OCI-LY1 (cell line): ENCODE measurements around the gene ARHGEF28.

Experiments
- EZH2 ChIP-seq: fragments of 200-600 bp; sonication (generic), shearing (Covaris generic); IDR thresholded peaks from 2 replicates; pipeline ENCODE4 v1.8.0; 2017; ENCODE audit warnings: borderline replicate concordance, mixed run types, mild to moderate bottlenecking, antibody characterized with exemption, low read length, moderate library complexity, mixed read lengths
- TF ChIP-seq, protein P1 (sequence below): fragments of 200-600 bp; sonication (generic), shearing (Covaris generic); IDR thresholded peaks from 2 replicates; pipeline ENCODE4 v1.5.1; 2017; ENCODE audit warnings: mild to moderate bottlenecking, antibody characterized with exemption, low read length, moderate library complexity, mixed read lengths

DNA sequence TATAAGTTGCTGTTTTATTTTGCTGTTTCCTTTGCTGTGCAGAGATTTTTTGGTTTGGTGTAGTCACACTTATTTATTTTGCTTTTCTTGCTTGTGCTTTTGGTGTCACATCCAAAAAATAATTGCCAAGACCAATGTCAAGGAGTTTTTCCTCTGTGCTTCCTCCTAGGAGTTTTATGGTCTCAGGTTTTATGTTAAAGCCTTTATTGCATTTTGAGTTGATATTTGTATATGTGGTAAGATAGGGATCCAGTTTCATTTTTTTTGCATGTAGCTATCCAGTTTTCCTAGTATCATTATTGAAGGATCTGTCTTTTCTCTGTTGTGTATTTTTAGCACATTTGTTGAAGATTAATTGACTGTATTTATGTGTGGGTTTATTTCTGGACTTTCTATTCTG is 210.6 kb downstream of the ARHGEF28 start:
- TF ChIP-seq, protein P1, sequence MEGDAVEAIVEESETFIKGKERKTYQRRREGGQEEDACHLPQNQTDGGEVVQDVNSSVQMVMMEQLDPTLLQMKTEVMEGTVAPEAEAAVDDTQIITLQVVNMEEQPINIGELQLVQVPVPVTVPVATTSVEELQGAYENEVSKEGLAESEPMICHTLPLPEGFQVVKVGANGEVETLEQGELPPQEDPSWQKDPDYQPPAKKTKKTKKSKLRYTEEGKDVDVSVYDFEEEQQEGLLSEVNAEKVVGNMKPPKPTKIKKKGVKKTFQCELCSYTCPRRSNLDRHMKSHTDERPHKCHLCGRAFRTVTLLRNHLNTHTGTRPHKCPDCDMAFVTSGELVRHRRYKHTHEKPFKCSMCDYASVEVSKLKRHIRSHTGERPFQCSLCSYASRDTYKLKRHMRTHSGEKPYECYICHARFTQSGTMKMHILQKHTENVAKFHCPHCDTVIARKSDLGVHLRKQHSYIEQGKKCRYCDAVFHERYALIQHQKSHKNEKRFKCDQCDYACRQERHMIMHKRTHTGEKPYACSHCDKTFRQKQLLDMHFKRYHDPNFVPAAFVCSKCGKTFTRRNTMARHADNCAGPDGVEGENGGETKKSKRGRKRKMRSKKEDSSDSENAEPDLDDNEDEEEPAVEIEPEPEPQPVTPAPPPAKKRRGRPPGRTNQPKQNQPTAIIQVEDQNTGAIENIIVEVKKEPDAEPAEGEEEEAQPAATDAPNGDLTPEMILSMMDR, result no peak
- no peak for TF ChIP-seq EZH2
